ENCODE results near the gene CSK. TPM values are rescaled to one million over a fixed set of nuclear protein-coding genes. Genes with fewer than 3 reads are reported as not detected.

Gene CSK
- polyA plus RNA-seq, 4 donors = 39.4 to 76.8 (median 53.2) TPM

DNA sequence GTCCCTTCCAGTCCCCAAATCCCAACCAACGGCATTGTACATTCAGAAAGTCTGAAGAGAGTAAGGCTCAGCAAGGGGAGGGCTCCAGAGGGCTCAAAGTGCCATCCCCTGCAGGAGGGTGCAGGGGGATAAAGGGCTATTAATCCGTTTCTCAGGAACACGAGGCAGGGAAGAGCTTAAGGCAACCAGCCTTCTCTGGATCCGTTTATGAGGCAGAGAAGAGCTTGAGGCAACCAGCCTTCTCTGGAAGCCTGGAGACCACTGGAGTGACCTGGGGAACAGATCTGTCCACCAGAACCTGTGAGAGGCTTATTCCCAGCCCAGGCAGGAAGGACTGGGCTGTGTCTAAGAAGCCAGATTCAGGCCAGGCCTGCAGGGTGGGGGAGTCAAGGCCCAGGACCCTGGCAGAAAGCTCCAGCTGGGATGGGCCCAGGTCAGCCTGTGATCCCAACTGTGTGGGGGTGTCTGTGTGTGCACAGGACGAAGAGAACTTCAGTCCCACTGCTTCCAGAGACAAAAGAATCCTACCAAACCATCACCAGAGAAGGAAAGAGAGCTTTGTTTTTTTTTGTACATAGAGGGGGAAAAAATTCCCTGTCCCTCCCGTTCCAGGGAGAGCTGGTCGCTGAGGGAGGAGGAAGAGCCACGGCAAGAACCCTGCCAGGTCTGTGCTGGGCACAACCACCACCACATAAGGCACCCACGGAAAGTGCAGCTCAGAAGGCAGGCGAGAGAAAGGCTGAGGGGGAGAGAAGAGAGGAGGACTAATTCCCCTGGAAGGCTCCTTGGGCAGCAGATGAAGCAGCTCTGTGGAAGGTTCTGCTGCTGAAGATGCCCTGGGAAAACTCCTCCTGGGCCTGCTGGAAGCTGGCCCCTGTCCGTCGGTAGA, 62.7 kb downstream of the CSK start:
- no peaks in the 10 kb centered on the region for H3K27me3 ChIP-seq (ENCODE audit: control insufficient read depth in 3 of 3, insufficient read depth in 3 of 3, low read length in 3 of 3)
- H3K9me3 ChIP-seq (ENCODE audit: control insufficient read depth in 2 of 2, insufficient read depth in 1 of 2, low read depth in 1 of 2, low read length in 1 of 2) = no peaks in the 10 kb centered on the region
- H3K4me3 ChIP-seq (ENCODE audit: low read depth in 1 of 3, low read length in 3 of 3) = no peak overlapping the region
- WGBS, 3 donors = 69 to 75% (median 71%) methylated on average over 12 of the region's 12 CpGs
- DNase-seq (no peak), FAIRE-seq (no peak)
- peaks cover 11 to 79% (median 18%) of the 10 kb centered on the region in 3 donors for H3K36me3 ChIP-seq (ENCODE audit: control insufficient read depth in 3 of 3, insufficient read depth in 2 of 3, low read depth in 1 of 3, low read length in 3 of 3)
- H3K4me1 ChIP-seq (ENCODE audit: control insufficient read depth in 3 of 3, insufficient read depth in 2 of 3, low read depth in 1 of 3, low read length in 2 of 3) = peaks cover 2 to 42% (median 4%) of the 10 kb centered on the region in 3 donors
- peak overlapping the region in 1 of 3 donors; percentile 2 for H3K27ac ChIP-seq (ENCODE audit: low read depth in 1 of 3, low read length in 2 of 3)

GRCh38 chr15:74845208-74845568, 63.3 kb downstream of the CSK start:
- peaks cover 15 to 79% (median 20%) of the 10 kb centered on the region in 3 donors for H3K36me3 ChIP-seq (ENCODE audit: control insufficient read depth in 3 of 3, insufficient read depth in 2 of 3, low read depth in 1 of 3, low read length in 3 of 3)
- peak overlapping the region in 2 of 3 donors; percentile 2 to 51 for H3K27ac ChIP-seq (ENCODE audit: low read depth in 1 of 3, low read length in 2 of 3)
- 48 to 77% (median 56%) methylated on average over 5 of the region's 5 CpGs for WGBS, 3 donors
- FAIRE-seq (no peak), DNase-seq (no peak)
- H3K27me3 ChIP-seq (ENCODE audit: control insufficient read depth in 3 of 3, insufficient read depth in 3 of 3, low read length in 3 of 3) = no peaks in the 10 kb centered on the region
- H3K4me3 ChIP-seq (ENCODE audit: low read depth in 1 of 3, low read length in 3 of 3) = no peak overlapping the region
- peaks cover 2 to 38% (median 4%) of the 10 kb centered on the region in 3 donors for H3K4me1 ChIP-seq (ENCODE audit: control insufficient read depth in 3 of 3, insufficient read depth in 2 of 3, low read depth in 1 of 3, low read length in 2 of 3)
- no peaks in the 10 kb centered on the region for H3K9me3 ChIP-seq (ENCODE audit: control insufficient read depth in 2 of 2, insufficient read depth in 1 of 2, low read depth in 1 of 2, low read length in 1 of 2)

- peaks cover 2 to 38% (median 4%) of the 10 kb centered on the region in 3 donors for H3K4me1 ChIP-seq (ENCODE audit: control insufficient read depth in 3 of 3, insufficient read depth in 2 of 3, low read depth in 1 of 3, low read length in 2 of 3)
- DNase-seq = no peak
- no peak for FAIRE-seq
- 75 to 82% (median 81%) methylated on average over 4 of the region's 4 CpGs for WGBS, 3 donors
- H3K27ac ChIP-seq (ENCODE audit: low read depth in 1 of 3, low read length in 2 of 3) = peak overlapping the region in 2 of 3 donors; percentile 2 to 51
- H3K9me3 ChIP-seq (ENCODE audit: control insufficient read depth in 2 of 2, insufficient read depth in 1 of 2, low read depth in 1 of 2, low read length in 1 of 2) = no peaks in the 10 kb centered on the region
- no peak overlapping the region for H3K4me3 ChIP-seq (ENCODE audit: low read depth in 1 of 3, low read length in 3 of 3)
- no peaks in the 10 kb centered on the region for H3K27me3 ChIP-seq (ENCODE audit: control insufficient read depth in 3 of 3, insufficient read depth in 3 of 3, low read length in 3 of 3)
- H3K36me3 ChIP-seq (ENCODE audit: control insufficient read depth in 3 of 3, insufficient read depth in 2 of 3, low read depth in 1 of 3, low read length in 3 of 3) = peaks cover 15 to 79% (median 20%) of the 10 kb centered on the region in 3 donors
Measured at GRCh38 chr15:74845581-74845980, 63.7 kb downstream of the CSK start.

DNA sequence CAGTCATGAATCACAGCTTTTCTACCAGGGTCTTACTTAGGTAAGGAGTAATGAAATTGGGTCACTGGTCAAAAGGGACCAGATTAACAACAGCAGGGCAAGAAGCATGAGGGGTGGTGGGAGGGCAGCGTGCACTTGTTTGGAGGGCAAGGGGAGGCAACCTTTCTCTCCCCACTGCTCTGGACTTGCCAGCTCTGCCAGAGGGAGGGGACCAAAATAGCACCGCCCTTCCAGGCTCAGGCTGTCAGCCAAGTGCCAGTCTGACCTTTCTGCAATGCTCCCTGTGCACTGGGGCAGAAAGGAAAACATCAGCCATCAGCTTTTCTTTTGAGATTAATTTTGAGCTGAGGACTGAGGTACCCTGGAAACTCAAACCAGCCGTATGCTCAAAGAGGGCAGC, 65.6 kb downstream of the CSK start:
- H3K4me1 ChIP-seq (ENCODE audit: control insufficient read depth in 3 of 3, insufficient read depth in 2 of 3, low read depth in 1 of 3, low read length in 2 of 3) = peaks cover 2 to 26% (median 4%) of the 10 kb centered on the region in 3 donors
- H3K27ac ChIP-seq (ENCODE audit: low read depth in 1 of 3, low read length in 2 of 3) = no peak overlapping the region
- no peak overlapping the region for H3K4me3 ChIP-seq (ENCODE audit: low read depth in 1 of 3, low read length in 3 of 3)
- peaks cover 18 to 86% (median 30%) of the 10 kb centered on the region in 3 donors for H3K36me3 ChIP-seq (ENCODE audit: control insufficient read depth in 3 of 3, insufficient read depth in 2 of 3, low read depth in 1 of 3, low read length in 3 of 3)
- DNase-seq (no peak), FAIRE-seq (no peak)
- H3K27me3 ChIP-seq (ENCODE audit: control insufficient read depth in 3 of 3, insufficient read depth in 3 of 3, low read length in 3 of 3) = no peaks in the 10 kb centered on the region
- no peaks in the 10 kb centered on the region for H3K9me3 ChIP-seq (ENCODE audit: control insufficient read depth in 2 of 2, insufficient read depth in 1 of 2, low read depth in 1 of 2, low read length in 1 of 2)
- 55 to 76% (median 58%) methylated on average over 3 of the region's 3 CpGs for WGBS, 3 donors

DNA sequence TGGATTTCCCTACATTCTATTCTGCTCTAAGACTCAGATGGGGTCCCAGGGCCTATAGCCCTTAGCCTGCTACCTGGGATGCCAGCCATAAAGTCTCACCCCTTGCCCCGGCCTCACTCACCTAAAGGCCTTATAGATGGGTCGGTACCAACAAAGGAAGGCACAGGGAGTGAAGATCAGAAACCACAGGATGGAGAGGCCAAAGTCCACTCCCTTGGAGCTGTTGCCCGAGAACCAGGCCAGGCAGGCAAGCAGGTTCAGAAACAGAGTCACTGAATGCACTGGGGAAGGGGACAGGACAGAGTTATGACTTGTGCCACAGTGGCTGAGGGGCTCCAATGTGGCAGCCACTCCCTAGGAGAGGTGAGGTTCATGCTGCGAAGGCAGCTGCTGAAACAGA, 68.5 kb downstream of the CSK start:
- Histone ChIP-seq H3K4me3 (ENCODE audit: low read depth in 1 of 3, low read length in 3 of 3) (no peak overlapping the region), H3K9me3 (ENCODE audit: control insufficient read depth in 2 of 2, insufficient read depth in 1 of 2, low read depth in 1 of 2, low read length in 1 of 2) (no peaks in the 10 kb centered on the region), H3K27me3 (ENCODE audit: control insufficient read depth in 3 of 3, insufficient read depth in 3 of 3, low read length in 3 of 3) (no peaks in the 10 kb centered on the region), H3K36me3 (ENCODE audit: control insufficient read depth in 3 of 3, insufficient read depth in 2 of 3, low read depth in 1 of 3, low read length in 3 of 3) (peaks cover 28 to 91% (median 36%) of the 10 kb centered on the region in 3 donors), H3K4me1 (ENCODE audit: control insufficient read depth in 3 of 3, insufficient read depth in 2 of 3, low read depth in 1 of 3, low read length in 2 of 3) (peaks cover 0 to 19% (median 0%) of the 10 kb centered on the region in 3 donors), H3K27ac (ENCODE audit: low read depth in 1 of 3, low read length in 2 of 3) (peak overlapping the region in 2 of 3 donors; percentile 27 to 61)
- 18 to 73% (median 50%) methylated on average over 4 of the region's 4 CpGs for WGBS, 3 donors
- peak; percentile 77 to 87 for DNase-seq
- FAIRE-seq = no peak

DNA sequence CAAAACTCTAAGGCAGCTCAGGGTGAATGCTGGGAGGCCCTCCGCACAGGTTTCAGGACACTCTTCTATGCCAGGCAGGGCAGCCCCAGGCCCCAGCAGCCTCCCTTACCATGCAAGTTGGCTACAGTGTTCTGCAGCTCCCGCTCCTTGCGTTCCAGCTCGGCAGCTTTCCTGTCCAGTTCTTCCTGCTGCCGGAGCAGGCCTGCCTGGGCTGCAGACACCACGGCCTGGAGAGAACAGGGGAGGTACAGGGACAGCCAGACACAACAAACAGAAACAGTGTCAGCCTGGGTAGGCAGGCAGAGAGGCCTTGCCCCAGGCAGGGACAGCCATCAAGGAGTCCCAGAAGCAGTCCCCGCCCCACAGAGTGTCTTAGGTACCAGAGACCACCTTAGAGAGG, 70.1 kb downstream of the CSK start:
- DNase-seq (no peak), FAIRE-seq (no peak)
- no peaks in the 10 kb centered on the region for H3K27me3 ChIP-seq (ENCODE audit: control insufficient read depth in 3 of 3, insufficient read depth in 3 of 3, low read length in 3 of 3)
- H3K9me3 ChIP-seq (ENCODE audit: control insufficient read depth in 2 of 2, insufficient read depth in 1 of 2, low read depth in 1 of 2, low read length in 1 of 2) = no peaks in the 10 kb centered on the region
- peaks cover 28 to 85% (median 35%) of the 10 kb centered on the region in 3 donors for H3K36me3 ChIP-seq (ENCODE audit: control insufficient read depth in 3 of 3, insufficient read depth in 2 of 3, low read depth in 1 of 3, low read length in 3 of 3)
- H3K4me1 ChIP-seq (ENCODE audit: control insufficient read depth in 3 of 3, insufficient read depth in 2 of 3, low read depth in 1 of 3, low read length in 2 of 3) = peaks cover under 1 to 24% (median 1%) of the 10 kb centered on the region in 3 donors
- WGBS, 3 donors = 78 to 89% (median 89%) methylated on average over 7 of the region's 7 CpGs
- H3K4me3 ChIP-seq (ENCODE audit: low read depth in 1 of 3, low read length in 3 of 3) = no peak overlapping the region
- H3K27ac ChIP-seq (ENCODE audit: low read depth in 1 of 3, low read length in 2 of 3) = no peak overlapping the region

Other genes starting within 250 kb of the CSK start
- 10 to 100 TPM in 1 of 4 donors, 1 to 10 TPM in 3; 4.0 to 11.3 (median 5.4) TPM for gene ARID3B, start 240.9 kb upstream of the CSK start, polyA plus RNA-seq
- 10 to 100 TPM; 47.8 to 84.5 (median 67.0) TPM for gene CLK3, start 166.2 kb upstream of the CSK start, polyA plus RNA-seq
- gene EDC3, start 86.1 kb upstream of the CSK start, polyA plus RNA-seq = 10 to 100 TPM; 13.5 to 29.2 (median 21.2) TPM
- gene CYP1A1, start 56.6 kb upstream of the CSK start, polyA plus RNA-seq = 10 to 100 TPM in 1 of 4 donors, under 1 TPM in 2, not detected in 1; 0.04 to 13.2 (median 0.66) TPM
- gene CYP1A2, start 33.2 kb upstream of the CSK start, polyA plus RNA-seq = not detected
- under 1 TPM in 1 of 4 donors, not detected in 3; 0.46 TPM for gene LMAN1L, start 30.8 kb downstream of the CSK start, polyA plus RNA-seq
- 1 to 10 TPM in 1 of 4 donors, not detected in 3; 1.1 TPM for gene CPLX3, start 44.5 kb downstream of the CSK start, polyA plus RNA-seq
- gene ULK3, start 61.1 kb downstream of the CSK start, polyA plus RNA-seq = 100 to 1,000 TPM in 1 of 4 donors, 10 to 100 TPM in 3; 38.2 to 111 (median 81.1) TPM
- 100 to 1,000 TPM in 1 of 4 donors, 10 to 100 TPM in 3; 52.3 to 128 (median 75.7) TPM for gene SCAMP2, start 91.3 kb downstream of the CSK start, polyA plus RNA-seq
- 10 to 100 TPM; 41.1 to 88.3 (median 69.1) TPM for gene MPI, start 108.0 kb downstream of the CSK start, polyA plus RNA-seq
- 10 to 100 TPM; 12.7 to 41.3 (median 21.6) TPM for gene FAM219B, start 124.8 kb downstream of the CSK start, polyA plus RNA-seq
- gene COX5A, start 156.0 kb downstream of the CSK start, polyA plus RNA-seq = 100 to 1,000 TPM; 231 to 931 (median 808) TPM
- 10 to 100 TPM in 3 of 4 donors, 1 to 10 TPM in 1; 5.5 to 22.2 (median 14.9) TPM for gene RPP25, start 174.7 kb downstream of the CSK start, polyA plus RNA-seq
- gene SCAMP5, start 213.5 kb downstream of the CSK start, polyA plus RNA-seq = 10 to 100 TPM; 22.8 to 78.1 (median 56.8) TPM
- 10 to 100 TPM; 11.4 to 29.4 (median 17.7) TPM for gene PPCDC, start 241.5 kb downstream of the CSK start, polyA plus RNA-seq

Data from small intestine (tissue), 7 donors.